RWPE1 (cell line): ENCODE data around the gene CCDC183.

Experiments used
- CTCF ChIA-PET: fragments of 350-600 bp; sonication (Branson Sonifier 250); formaldehyde crosslinking; extraction: SDS; loops from one replicate; lab custom pipeline; 2021; lab: Yijun Ruan, JAX
- POLR2A ChIA-PET: fragments of 400-600 bp; formaldehyde crosslinking; extraction: SDS; loops from one replicate; lab custom pipeline; 2020; ENCODE audit warnings: antibody characterized with exemption; ENCODE audit not compliant: low non-redundant PET; lab: Yijun Ruan, JAX
- DNase-seq: peaks from one replicate; pipeline ENCODE4 v3.0.0; 2012; ENCODE audit warnings: low spot score
- H3K27ac ChIP-seq: fragments of 450-650 bp; 2 replicates; pipeline ENCODE4 v1.5.1; 2017
- TF ChIP-seq, protein P1 (sequence below): fragments of 450-650 bp; conservative IDR thresholded peaks from 2 replicates; pipeline ENCODE4 v1.5.1; 2017; ENCODE audit warnings: low read depth, mild to moderate bottlenecking

The CCDC183 gene

DNA sequence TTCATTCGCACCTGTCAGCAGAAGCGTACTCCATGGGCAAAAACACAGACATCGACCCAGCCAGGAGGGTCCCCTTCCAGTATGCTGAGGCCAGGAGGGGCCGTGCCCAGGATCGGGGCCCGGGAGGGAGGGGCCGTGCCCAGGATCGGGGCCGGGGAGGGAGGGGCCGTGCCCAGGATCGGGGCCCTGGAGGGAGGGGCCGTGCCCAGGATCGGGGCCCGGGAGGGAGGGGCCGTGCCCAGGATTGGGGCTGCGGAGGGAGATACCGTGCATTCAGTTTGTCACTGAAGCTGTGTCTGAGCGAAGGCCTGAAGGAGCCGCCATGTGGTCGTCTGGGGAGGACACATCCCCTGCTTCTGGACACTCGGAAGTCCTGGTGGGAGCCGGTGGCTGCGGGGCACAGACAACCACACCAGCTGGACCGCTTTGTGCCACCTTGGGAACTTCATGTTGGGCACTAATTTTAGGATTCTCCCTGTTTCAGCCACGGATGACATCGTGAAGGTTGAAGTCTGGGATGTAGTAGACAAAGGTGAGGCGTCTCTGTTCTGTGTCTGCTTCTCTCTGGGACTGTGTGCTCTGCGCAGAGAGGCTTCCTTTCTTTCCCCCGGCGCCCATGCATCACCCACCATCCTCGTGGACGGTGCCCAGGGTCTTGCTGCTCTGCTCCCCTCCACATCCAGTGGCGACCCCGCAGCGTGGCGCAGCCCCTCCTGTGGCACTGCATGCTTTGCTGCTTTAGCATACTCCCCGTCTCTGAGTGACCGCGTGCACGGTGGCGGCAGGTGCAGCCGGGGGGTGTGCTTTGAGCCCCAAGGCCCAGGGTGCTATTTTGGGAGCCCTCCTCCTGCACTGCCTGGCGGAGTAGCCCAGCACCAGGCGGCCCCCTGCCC is 29.4 kb downstream of the CCDC183 start:
- ChIA-PET POLR2A (no interaction called here), CTCF (interaction anchor here (0.8 kb wide), 1 partner anchor 13 kb away, joined by 3 read pairs; no protein-coding TSS in a partner anchor)
- TF ChIP-seq, protein P1, sequence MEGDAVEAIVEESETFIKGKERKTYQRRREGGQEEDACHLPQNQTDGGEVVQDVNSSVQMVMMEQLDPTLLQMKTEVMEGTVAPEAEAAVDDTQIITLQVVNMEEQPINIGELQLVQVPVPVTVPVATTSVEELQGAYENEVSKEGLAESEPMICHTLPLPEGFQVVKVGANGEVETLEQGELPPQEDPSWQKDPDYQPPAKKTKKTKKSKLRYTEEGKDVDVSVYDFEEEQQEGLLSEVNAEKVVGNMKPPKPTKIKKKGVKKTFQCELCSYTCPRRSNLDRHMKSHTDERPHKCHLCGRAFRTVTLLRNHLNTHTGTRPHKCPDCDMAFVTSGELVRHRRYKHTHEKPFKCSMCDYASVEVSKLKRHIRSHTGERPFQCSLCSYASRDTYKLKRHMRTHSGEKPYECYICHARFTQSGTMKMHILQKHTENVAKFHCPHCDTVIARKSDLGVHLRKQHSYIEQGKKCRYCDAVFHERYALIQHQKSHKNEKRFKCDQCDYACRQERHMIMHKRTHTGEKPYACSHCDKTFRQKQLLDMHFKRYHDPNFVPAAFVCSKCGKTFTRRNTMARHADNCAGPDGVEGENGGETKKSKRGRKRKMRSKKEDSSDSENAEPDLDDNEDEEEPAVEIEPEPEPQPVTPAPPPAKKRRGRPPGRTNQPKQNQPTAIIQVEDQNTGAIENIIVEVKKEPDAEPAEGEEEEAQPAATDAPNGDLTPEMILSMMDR: no peak
- H3K27ac ChIP-seq: no peak overlapping the region
- no peak for DNase-seq

- H3K27ac ChIP-seq: no peak overlapping the region
- TF ChIP-seq, protein P1: no peak
- no peak for DNase-seq
- CTCF ChIA-PET: interaction anchor here (0.6 to 1.0 kb wide), 3 partner anchors 14 to 223 kb away, joined by 3 read pairs; no protein-coding TSS in a partner anchor
- POLR2A ChIA-PET: no interaction called here
Observed at GRCh38 chr9:136826188-136826541, 30.0 kb downstream of the CCDC183 start.

DNA sequence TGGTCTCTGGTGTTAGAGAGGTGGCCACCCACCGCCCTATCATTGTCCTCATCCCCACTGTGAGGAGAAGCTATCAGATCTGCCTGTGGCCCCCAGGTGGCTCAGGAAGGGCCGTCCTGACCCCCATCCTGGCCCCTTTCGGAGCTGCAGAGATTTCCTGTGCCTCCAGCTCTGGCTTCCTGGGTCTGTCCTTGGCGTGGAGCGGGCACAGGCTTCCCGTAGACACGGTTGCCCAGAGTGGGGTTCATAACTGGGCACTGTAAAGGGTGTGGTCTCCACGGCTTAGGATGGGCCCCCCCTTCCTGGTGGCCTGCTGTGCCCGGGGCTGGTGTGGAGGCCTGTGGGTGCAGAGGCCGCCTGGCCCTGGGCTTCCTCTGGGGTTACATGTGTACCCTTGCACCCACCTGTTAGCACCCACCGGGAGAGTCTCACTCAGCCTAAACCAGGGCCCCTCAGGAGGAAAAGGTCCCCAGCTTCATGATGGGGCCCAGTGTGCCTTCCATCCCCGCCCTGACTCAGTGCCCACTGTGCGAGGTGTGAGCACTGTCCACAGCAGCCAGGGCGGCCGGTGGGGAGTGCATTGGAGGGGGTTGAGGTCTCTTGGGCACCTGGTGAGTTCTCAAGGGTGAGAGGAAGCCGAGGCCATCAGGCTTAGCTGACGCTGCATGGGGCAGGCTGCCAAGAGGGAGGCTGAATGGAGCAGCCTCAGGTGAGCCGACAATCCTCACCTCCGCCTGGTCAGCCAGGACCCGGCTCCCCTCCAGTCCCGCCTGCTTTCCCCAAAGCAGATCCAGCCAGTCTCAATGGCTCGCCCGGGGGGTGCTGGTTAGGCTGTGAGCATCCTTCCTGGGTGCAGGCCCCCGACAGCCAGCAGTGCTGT is 30.8 kb downstream of the CCDC183 start:
- no peak for DNase-seq
- peak overlapping the region; percentile 8; the same call in 1 of the 2 replicates for H3K27ac ChIP-seq
- TF ChIP-seq, protein P1: no peak
- CTCF ChIA-PET: interaction anchor here (0.6 to 1.0 kb wide), 3 partner anchors 15 to 222 kb away, joined by 3 read pairs; no protein-coding TSS in a partner anchor
- POLR2A ChIA-PET: interaction anchor here (0.6 kb wide), 1 partner anchor 232 kb away, joined by 3 read pairs; no protein-coding TSS in a partner anchor

DNA sequence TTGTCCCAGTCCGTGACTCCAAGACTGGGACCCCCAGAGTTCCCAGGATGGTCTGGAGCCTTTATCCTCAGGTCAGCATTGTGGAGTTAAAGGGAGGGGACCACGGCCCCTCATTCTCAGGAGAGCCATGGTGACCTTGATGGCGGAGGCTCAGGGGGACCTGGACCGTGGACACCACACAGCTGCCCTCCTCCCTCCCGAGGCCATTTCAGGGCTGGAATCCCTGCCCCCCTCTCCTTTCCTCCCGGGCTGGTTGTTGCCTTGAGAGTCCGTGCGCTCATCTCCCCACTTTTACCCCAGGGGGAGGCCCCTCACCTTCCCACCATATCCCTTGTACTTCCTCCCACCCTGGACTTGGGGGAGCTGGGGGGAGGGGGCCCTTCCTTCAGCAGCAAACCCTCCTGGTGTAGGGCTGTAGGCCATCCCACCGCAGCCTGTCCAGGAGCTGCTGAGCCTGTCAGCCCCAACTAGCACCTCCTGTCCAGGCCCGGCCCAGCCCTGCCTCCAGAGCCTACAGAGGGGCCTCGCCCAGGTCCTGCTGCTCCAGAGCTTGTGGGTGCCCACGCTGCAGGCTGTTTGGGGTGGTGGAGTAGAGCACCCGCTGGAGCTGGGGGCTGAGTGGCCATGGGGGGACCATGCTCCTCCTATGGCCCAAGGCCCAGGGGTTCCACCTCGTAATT is 31.8 kb downstream of the CCDC183 start:
- POLR2A ChIA-PET: no interaction called here
- CTCF ChIA-PET: no interaction called here
- H3K27ac ChIP-seq: peak overlapping the region; percentile 8; the same call in 1 of the 2 replicates
- TF ChIP-seq, protein P1: no peak
- DNase-seq: no peak

DNA sequence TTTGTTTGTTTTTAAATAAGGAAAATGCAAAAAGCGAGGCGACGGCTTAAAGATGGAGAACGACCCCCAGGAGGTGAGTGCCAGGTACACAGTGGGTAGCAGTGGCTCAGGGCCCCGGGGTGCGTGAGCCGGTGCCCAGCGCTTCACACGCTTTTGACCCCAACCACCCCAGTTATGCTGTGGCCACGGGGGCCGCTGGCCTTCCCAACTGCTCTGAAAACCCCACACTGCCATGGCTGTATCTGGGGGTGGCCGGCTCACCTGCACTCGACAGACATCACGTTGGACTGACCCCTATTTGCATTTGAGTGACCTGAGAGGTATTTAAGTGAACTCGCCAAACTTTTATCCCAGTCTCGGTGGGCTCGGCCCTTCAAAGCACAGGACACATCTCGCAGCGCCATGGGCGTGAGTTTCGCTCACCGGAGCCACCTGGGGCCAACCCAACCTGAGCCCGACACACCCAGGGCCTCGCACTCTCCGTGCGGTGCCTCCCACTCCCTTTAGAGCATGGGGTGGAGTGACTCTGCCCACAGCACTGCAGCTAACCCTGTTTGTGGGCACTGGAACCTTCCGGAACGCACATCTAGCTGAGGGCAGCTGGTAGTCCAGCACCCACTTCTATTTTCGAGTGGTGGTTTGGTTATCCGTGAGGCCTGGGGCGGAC is 32.5 kb downstream of the CCDC183 start:
- TF ChIP-seq, protein P1: no peak
- no peak for DNase-seq
- peak overlapping the region; percentile 8 for H3K27ac ChIP-seq
- CTCF ChIA-PET: no interaction called here
- POLR2A ChIA-PET: no interaction called here
